Uterus (tissue), 2 donors: ENCODE results near the gene STXBP5.

Experiments used
- POLR2A ChIP-seq, 2 donors: fragments of 450-650 bp; IDR thresholded peaks; one replicate each; pipeline ENCODE4 v1.6.1; 2016; ENCODE audit warnings: antibody characterized with exemption in 2 of 2, mild to moderate bottlenecking in 1 of 2, moderate library complexity in 1 of 2
- TF ChIP-seq, protein P1 (sequence below), 4 experiments: fragments of 200-600 bp in 2 of 4; fragments of 450-650 bp in 2 of 4; sonication (generic) in 2 of 4; IDR thresholded peaks; one replicate each; pipeline ENCODE4 v1.5.1; 2016 to 2019; ENCODE audit warnings: antibody characterized with exemption in 4 of 4, mild to moderate bottlenecking in 2 of 4, moderate library complexity in 1 of 4

DNA sequence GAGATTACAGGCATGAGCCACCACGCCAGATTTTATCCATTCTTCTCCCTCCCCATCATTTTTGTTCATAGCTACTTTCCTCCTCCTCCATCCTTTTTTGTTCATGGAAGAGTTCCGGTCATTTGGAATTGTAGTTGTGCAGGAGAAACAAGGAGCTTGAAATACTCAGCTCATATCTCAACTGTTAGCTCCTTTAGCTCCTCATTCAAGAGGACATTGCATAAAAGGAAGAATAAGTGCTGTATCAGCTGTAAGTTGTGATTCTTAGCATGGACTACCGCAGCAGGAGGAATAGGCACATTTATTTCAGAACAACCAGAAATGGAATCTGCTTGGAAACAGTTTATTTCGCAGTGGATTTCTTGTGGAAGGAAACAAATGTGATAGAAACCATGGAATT lies 7.6 kb downstream of the STXBP5 start:
- TF ChIP-seq, protein P1, sequence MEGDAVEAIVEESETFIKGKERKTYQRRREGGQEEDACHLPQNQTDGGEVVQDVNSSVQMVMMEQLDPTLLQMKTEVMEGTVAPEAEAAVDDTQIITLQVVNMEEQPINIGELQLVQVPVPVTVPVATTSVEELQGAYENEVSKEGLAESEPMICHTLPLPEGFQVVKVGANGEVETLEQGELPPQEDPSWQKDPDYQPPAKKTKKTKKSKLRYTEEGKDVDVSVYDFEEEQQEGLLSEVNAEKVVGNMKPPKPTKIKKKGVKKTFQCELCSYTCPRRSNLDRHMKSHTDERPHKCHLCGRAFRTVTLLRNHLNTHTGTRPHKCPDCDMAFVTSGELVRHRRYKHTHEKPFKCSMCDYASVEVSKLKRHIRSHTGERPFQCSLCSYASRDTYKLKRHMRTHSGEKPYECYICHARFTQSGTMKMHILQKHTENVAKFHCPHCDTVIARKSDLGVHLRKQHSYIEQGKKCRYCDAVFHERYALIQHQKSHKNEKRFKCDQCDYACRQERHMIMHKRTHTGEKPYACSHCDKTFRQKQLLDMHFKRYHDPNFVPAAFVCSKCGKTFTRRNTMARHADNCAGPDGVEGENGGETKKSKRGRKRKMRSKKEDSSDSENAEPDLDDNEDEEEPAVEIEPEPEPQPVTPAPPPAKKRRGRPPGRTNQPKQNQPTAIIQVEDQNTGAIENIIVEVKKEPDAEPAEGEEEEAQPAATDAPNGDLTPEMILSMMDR (IDR thresholded peaks at IDR 0.05): no peak
- TF ChIP-seq POLR2A (IDR thresholded peaks at IDR 0.05): no peak
